Stimulated activated CD4-positive, alpha-beta T cell treated with anti-CD3 and anti-CD28 coated beads, Interleukin-12 subunit alpha, Interleukin-12 subunit beta, amount 100 ng/mL, for 48 hours (primary cell): ENCODE data around the gene IRF1.

Experiments used
- DNase-seq, 3 donors: peaks; one replicate each; pipeline ENCODE4 v3.0.0-alpha.2; 2020; ENCODE audit warnings: low read depth in 2 of 3, low spot score in 1 of 3

The IRF1 gene

DNA sequence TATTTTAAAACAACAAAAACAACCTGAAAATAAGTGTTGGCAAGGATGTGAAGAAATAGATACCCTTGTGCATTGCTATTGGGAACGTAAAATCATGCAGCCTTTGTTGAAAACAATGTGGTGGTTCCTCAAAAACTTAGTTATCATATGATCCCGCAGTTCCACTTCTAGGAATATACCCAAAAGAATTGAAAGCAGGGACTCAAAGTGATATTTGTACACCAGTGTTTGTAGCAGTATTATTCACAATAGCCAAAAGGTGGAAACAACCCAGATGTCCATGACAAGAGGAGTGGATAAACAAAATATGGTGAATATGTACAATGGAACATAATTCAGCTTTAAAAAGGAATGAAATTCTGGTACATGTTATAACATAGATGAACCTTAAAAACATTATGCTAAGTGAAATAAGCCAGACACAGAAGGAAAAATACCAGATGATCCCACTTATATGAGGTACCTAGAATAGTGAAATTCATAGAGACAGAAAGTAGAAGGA, 29.0 kb downstream of the IRF1 start:
- DNase-seq: no peak

DNA sequence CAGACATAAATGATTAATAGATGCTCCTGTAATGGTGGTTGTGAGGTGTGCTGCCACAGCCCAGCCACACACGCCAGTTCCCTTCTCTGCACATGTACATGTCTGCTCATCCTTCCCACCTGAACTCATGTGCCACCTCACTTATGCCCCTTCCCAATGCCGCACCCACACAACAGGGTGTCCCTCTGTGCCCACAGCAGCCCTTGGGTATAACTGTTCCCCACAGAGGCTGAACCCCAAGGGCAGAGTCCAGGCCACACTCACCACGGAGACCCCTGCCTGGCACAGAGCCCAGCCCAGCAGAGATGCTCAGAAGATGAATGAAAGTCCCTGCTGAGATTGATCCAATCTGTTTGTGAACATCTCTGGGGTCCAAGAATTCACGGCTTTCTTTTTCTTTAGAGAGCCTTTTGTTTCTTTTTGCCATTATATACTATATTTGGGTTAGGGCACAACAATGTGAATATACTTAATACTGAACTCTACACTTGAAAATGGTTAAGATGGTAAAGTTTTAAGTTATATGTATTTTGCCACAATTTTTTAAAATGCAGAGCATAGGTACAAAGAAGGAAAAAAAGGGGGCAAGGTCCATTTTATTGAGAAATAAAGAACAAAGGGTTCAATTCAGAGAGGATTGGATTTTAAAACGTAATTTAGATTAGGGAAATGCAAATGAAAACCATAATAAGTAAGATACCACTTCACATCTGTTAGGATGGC, 29.6 kb downstream of the IRF1 start:
- DNase-seq: no peak

DNA sequence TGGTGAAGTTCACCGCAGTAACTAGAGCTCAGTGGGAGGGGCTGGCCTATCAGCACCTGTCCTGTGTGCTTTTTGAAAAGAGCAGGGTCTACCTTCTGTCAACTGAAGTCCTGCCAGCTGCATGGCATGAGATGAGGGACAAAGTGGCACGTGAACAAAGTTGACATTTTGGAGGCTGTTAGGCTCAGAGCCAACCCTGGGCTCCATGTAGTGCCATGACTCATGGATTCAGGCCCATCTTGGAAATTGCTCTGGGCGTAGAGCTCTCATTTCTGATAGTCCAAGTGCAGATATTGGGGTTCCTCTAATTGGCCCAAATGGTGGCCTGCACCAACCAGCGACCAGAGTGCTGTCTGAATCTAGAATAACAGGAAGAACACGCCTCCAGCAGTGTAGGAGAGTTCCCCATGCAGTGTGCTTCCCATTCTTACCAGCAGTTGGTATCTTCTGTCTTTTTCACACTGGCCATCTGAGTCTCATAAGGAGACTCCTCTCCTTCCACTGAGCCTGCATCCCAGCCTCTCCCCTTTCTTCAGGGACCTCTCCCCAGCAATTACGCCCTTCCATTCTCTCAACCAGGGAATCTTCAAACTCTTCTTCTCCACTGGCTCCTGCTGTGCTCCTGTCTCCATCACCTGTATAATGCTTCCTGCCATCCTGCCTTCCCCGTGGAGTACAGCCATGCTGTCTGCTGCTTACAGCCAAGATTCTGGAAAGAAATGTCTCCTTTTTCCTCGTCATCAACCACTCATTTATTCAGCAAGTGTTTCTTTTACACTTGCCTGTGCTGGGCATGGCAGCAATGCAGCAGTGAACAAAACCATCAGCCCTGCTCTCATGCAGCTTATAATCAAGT, 30.4 kb downstream of the IRF1 start:
- no peak for DNase-seq

DNA sequence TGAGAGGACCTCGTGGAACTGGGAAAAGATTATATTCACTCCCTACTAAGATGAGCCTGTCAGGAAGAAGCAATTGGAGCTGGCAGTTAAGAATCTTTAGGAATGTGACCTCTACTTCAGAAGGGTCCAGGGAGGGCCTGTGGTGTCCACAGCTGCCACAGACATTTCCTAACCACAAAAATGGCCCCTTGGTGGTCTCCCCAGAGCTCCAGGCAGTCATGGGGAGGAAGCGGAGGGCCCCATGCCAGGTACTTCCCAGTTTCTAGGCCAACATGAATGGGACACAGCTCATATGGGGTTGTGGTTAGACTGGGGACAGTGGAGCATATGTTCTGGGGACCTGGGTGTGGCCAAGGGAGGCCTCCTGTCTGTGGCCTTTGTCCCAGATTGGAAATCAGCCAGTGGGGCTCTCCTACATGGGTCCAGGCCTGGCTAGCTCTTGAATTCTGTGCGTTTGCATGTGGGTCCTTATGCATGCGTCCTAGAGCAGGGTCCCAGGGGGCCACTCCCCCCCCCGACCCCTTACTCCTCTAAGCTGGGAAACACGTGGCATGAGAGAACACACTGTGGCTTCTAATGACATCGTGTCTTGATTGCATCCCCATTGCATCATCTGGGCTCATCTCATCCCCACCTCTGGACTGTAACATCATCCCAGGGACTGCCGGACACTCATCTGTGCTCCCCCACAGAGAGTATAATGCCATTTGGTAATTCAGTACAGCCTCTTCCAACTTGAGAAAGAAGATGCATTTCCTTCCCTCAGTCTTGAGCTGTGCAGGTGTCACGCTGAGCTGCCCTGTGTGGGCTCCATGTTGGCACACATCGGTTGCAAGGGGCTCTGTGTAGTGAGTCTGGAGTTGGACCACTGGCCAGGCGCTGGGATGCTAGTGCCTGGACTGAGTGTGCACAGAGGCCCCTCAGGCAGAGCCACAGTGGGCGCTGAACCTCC, 31.3 kb downstream of the IRF1 start:
- DNase-seq: no peak

DNA sequence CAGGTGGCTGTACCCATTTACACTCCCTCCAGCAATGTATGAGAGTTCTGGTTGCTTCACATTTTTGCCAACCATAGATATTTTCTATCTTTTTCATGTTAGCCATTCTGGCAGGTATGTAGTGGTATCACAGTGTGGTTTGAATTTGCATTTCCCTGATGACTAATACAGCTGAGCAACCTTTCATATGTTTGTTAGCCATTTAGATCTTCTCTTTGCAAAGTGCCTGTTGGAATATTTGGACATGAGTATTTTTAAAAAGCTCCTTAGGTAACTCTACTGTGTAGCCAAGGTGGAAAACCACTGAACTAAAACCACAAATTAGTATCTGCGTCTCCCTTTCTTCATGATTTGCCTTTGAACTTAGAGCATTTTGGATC, 31.9 kb downstream of the IRF1 start:
- DNase-seq: no peak

DNA sequence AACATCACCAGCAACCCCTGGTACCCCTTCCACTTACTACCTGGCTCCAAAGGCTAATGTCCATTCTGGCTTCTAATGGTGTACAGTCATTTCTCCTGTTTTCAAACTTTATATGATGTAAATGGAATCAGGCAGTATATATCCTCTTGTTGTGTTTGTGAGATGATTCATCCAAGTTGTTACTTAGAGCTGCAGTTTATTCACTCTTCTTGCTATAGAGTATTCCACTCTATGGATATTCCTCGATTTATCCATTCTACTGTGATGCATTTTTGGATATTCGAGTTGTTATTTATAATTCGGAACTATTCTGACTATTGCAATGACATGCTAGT, 32.4 kb downstream of the IRF1 start:
- no peak for DNase-seq

DNA sequence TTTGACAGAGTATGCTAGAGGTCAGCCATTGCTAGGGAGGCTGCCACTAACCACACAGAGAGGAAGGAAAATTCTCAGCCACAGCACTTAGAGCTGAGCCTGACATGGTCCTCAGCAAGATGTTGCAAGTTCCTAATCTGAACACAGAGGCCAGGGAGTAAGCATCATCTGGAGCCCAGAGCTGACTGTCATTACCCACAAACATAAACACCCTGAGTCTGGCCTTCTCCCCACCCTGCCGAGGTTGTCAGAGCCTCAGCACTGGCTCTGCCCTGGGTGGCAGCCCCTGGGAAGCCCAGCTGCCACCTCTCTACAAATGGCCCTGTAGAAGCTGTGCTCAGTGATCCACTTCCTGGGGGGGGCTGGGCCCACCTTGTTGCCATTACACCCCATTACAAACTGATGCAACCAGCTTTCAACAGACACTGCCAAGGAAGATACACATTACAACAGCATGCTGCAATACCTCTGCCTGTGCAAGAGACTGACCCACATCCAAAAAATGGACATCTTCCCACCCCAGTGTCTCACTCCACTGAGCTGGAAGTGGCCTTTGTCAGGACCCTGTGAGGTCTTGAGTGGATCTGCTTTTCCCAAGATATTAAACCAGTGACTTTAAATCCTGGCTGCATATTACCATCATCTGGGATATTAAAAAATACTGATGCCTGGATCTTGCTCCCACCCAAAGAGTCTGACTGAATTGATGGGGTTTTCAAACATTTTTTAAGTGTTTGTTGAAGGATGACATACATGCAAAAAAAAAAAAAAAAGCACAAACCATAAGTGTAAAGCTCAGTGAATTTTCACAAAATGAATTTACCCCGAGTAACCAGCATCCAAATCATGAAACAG, 33.0 kb downstream of the IRF1 start:
- DNase-seq: no peak

DNA sequence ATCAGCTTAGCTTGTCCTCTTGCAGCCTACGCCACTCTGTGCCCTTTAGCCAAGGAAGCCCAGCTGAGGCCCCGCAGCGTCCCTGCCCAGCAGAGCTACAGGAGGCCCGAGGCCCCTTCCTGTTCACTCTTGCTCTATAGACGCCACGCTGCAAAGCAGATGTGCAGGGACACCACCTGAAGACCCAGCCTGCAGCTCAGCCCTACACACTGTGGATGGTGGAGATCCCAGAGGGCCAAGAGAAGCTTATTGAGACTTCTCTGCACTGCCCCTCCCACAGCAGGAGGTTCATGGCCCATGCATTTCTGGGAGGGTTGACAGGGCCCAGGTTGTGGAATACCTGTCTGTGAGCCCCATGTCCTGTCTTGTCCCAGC, 33.6 kb downstream of the IRF1 start:
- DNase-seq: no peak

DNA sequence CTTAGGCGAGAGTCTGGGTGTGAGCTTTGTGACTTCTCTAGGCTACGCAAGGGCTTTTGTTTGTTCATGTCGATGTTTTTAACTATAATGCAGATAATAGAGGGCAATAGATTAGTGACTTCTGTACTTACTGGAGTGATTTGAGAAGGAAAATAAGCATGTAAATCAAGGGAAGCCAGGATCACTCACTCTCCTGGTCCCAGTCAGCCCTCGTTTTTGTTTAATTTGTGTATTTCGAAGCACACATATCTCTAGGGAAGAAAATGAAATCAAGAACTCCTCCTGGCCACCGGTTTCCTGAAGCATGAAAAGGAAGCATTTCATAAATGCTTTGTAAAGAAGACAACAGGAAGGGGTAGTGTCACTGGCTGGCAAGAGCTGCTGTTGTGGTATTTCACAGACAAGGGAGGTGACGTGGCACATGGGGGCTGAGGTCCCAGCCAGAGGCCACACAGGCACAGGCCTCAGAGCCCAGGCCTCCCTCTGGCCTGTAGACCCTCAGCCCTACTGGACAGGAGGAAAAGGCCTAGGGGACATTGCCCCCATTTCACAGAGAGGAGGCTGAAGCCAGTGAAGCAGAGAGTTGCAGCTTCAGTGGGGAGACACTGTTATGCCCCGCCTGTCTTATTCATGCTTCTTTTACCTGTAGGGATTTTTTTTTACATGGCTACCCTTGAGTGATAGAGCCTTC, 34.1 kb downstream of the IRF1 start:
- no peak for DNase-seq

DNA sequence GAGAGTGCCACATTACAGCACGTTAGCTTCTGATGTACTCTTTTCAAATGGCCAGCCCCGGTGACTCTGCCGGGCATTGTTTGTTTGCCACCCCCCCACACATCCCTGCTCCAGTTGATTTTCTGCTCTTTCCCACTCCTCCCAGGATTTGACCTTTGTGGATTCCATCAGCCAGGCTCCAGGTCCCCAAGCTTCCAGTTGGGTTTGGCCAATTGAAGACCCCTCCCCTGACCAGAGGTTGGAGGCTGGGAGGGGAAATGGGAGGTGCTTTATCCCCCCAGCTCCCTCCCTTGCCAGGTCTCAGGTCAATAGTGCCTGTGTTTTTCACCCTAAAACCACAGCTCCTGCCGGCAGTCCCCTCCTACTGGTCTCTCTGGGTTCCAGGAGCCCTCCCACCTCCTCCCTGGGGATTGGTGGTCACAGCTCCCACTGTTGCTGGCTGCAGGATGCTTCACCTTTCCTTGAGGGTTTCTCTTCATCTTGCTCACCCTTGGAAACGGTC, 34.9 kb downstream of the IRF1 start:
- DNase-seq: no peak

DNA sequence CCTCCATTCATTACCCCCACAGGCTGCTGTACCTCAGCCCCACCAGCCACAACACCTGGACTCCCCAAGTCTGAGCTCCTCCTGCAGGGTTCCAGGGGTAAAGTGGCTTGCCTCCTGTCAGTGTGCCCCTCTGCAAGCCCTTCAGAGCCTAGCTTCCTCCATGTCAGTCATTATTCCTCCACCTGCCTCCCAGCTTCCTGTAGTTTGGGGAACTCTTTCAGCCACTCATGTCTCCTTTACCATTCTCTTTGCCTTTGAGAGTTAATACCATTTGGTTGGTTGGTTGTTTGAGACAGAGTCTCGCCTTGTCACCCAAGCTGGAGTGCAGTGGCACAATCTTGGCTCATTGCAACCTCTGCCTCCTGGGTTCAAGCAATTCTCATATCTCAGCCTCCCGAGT, 36.2 kb downstream of the IRF1 start:
- no peak for DNase-seq

DNA sequence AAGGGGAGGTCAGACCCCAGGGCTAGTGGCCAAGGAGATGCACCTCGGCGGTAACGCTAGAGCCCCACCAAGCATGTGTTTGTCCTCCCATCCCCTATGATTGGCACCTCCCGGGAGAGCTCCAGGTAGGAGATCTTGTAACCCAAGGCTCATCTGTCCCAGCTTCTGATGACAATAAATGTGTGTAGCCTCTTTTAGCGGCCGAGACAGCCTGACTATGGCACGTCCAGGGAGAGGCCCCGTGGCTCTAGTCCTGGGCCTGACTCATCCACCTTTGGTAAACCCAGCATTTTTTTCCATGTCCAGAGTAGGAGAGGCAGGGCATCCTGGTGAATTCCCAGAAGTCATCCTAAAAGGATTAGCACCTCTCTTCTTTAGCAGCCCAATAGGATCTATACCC, 39.2 kb downstream of the IRF1 start:
- DNase-seq: no peak

DNA sequence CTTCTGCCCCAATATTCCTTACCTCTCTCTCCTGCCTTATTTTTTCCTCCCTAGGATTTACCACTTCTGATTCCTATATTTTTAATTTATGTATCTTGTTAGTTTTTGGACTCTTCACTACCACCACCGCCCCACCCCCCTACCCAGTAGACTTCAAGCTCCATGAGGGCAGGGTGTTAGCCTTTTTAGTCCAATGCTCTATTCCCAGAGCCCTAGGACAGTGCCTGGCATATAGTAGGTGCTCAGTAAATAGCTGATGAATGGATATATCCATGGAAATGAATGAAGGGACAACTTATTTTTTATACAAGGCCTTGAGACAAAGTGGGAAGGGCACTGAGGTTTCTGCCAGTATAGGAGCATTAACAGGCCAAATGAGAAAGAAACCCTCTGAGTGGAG, 41.5 kb downstream of the IRF1 start:
- DNase-seq: no peak

DNA sequence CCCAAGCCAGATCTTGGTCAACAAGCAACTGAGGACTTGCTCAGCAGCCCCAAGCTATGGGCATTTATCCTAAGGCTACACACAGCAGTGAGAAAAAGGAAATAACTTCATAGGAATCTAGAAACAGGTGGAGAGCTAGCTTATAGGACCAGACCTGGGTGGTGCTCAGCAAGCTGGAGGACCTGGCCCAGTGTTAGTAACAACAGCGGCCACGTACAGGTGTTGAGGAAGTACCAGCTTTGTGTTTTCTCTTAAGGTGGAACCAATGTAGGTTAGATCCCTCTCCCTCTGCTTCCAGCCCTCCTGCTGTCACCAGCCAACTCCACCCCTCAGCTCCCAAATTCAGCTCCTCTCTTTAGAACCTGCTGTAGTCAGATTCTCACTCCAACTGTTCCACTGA, 43.4 kb downstream of the IRF1 start:
- DNase-seq: no peak

DNA sequence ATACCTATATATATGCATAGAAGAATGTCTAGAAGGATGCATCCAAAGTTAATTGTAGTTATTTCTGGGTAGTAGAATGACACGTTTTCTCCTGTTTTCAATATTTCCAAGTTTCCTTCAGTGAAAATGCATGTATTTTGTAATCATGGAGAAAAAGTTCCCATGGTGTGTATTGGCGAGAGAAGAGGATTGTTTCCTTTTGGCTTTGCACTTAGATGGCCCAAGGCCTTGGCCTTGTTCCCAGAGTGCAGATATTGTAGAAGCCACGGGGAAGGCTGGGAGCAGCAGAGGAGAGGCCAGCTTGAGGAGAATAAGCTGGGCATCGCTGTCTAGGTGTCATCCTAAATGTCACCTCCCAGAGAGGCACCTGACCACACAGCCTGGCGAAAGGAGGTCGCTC, 44.0 kb downstream of the IRF1 start:
- no peak for DNase-seq

DNA sequence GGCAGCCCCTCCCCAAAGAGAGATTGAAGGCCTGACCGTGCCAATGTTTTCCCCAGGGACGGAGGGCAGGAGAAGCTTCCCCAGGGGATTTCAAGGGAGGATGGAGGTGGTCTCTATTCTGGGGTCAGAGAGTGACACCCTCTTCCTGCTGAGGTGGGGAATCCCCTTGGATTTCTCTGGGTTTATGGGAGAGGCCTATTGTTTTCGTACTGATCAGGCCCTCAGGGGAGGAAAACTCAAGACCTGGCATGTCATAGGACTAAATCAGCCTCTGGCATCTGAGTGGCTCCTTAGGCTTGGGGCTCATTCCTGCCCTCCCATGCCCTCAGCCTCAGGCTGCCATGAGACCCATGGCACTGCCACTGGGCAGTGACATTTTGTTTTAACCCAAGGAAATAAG, 44.6 kb downstream of the IRF1 start:
- DNase-seq: no peak

DNA sequence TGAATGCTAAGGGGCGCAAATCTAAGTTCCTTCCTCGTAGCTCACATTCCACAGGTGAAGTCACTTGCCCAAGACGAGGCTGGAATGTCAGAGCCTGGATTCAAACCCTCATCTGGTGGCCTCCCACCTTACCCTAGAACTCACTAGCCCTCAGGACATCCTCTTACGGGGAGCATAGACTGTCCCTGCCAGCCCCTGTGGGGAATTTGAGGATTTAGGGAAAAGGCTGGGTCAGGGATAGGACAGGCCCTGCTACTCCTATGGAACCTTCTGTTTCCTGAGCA, 45.0 kb downstream of the IRF1 start:
- no peak for DNase-seq

DNA sequence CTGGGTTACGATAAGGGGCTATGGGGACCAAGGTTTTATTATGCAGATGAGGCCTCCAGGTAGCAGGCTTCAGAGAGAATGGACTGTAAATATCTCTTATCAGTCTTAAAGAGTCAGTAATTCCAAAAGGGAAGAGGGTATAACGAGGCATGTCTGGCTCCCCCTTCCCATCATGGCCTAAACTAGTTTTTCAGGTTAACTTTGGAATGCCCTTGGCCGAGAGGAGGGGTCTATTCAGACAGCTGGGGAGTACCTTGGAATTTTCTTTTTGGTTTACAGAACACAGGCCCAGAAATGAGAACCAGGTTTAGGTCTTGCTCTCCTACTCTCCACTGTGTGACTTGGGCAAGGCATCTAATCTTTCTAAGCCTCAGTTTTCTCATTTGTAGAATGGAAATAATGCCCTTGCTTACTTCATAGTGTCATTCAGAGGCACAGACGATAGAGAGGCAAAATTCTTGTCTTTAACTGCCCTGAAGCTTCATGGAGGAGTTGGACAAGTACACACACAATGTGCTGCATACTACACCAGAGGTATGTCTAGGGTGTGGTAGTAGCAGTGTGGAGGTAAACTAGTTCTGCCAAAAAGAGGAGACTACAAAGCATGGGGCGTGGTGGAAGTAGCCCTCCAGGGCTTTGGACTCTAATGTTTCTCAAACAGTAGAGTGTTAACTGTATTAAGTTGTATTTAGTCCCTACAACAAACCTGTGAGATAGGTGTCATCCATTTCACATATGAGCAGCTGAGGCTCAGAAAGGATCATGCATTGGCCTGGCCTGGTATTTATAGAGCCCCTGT, 45.5 kb downstream of the IRF1 start:
- DNase-seq: no peak

DNA sequence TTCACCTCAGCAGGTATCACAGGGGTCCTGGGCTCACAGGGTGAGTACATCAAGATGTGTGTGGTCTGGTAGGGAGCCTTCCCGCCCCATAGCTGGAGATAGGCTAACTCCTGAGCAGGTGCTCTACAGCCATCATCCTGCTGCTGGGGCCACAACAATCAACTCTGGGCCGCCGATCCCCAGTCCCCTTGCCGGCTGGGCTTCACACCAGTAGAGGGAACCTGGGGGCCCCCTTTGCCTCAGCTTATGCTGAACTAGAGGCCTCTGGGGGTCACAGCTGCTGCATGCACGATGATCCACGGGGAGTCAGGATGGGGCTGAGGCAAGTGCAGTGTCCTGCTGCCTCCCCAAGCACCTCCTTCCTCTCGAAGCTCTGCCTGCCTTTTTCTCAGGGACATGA, 46.5 kb downstream of the IRF1 start:
- no peak for DNase-seq
